Measurements from ENCODE around the gene GPBP1. TPM values are rescaled to one million over a fixed set of nuclear protein-coding genes. Genes with fewer than 3 reads are reported as not detected.

GPBP1 gene
- total and polyA plus RNA-seq, 8 donors: 23.4 to 54.0 (median 29.0) TPM

DNA sequence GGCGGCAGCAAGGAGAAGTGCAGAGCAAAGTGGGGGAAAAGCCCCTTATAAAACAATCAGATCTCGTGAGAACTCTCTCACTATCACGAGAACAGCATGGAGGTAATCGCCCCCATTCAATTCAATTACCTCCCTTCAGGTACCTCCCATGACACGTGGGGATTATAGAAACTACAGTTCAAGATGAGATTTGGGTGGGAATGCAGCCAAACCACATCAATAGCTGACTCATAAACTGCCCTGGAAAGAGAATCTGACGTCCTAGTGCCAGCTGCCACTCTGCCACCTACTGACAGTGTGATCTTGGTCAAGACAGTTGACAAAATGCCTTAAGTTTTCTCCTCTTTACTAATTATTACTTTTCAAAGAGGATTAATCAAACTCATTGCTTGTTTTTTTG is 128.3 kb downstream of the GPBP1 start:
- TF ChIP-seq, protein P1, sequence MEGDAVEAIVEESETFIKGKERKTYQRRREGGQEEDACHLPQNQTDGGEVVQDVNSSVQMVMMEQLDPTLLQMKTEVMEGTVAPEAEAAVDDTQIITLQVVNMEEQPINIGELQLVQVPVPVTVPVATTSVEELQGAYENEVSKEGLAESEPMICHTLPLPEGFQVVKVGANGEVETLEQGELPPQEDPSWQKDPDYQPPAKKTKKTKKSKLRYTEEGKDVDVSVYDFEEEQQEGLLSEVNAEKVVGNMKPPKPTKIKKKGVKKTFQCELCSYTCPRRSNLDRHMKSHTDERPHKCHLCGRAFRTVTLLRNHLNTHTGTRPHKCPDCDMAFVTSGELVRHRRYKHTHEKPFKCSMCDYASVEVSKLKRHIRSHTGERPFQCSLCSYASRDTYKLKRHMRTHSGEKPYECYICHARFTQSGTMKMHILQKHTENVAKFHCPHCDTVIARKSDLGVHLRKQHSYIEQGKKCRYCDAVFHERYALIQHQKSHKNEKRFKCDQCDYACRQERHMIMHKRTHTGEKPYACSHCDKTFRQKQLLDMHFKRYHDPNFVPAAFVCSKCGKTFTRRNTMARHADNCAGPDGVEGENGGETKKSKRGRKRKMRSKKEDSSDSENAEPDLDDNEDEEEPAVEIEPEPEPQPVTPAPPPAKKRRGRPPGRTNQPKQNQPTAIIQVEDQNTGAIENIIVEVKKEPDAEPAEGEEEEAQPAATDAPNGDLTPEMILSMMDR (IDR thresholded peaks at IDR 0.05): no peak
- no peak for FAIRE-seq
- Histone ChIP-seq H3K27me3 (no peaks in the 10 kb centered on the region), H3K9me3 (no peaks in the 10 kb centered on the region), H3K27ac (no peak overlapping the region), H3K36me3 (no peaks in the 10 kb centered on the region), H3K4me1 (peaks cover 0 to 6% (median 5%) of the 10 kb centered on the region in 3 donors), H3K4me3 (no peak overlapping the region)
- no peak for DNase-seq
- no peak for ATAC-seq
- 58 to 62% methylated on average over 6 of the region's 6 CpGs for WGBS, 2 donors
- intact Hi-C loops (cut with DNase I): loop anchor here in 1 of 3 donors (10.0 kb wide), 1 partner anchor 193 kb away; no protein-coding TSS in a partner anchor

DNA sequence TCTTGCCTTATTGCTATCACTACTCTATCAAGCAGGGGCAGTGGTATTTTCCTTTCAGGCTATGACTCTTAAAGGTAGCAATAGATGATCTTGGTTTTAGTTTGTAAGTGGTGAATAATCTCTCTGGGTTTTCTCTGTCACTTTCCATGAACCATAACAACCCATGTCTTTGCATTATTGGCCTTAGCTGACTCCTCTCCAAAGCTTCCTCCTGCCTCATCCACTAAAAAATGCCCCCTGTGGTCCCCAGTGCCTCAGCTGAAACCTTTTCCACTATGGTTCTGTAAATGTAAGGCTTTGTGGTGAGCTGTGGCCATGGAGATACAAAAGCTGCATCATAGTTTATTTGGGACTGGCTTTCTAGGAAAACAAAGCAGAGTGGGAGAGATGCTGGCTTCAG is 128.8 kb downstream of the GPBP1 start:
- DNase-seq (no peak), FAIRE-seq (no peak), ATAC-seq (no peak)
- Histone ChIP-seq H3K9me3 (no peaks in the 10 kb centered on the region), H3K4me1 (peaks cover 0 to 6% (median 5%) of the 10 kb centered on the region in 3 donors), H3K36me3 (no peaks in the 10 kb centered on the region), H3K27me3 (no peaks in the 10 kb centered on the region), H3K27ac (no peak overlapping the region), H3K4me3 (no peak overlapping the region)
- TF ChIP-seq, protein P1 (IDR thresholded peaks at IDR 0.05): no peak
- intact Hi-C loops (cut with DNase I): loop anchor here in 1 of 3 donors (10.0 kb wide), 1 partner anchor 192 kb away; no protein-coding TSS in a partner anchor

DNA sequence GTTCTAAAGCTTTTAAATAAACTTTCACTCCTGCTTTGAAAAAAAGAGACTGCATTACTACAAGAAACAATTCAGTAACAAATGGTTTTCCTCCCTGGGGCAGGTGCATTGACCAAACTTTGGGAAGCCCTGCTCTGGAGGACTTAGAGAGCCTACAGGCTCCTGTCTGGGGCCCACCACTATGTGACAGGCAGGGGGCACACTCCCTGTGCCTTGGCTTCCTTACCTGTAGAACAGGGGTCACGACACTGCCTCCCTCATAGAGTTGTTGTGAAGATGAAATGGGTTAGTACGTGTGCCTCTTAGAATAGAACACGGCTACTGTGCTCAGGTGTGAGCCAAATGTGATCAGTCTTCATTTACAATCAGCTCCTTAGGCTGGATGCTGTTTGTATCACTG is 130.1 kb downstream of the GPBP1 start:
- intact Hi-C loops (cut with DNase I): loop anchor here in 1 of 3 donors (10.0 kb wide), 1 partner anchor 191 kb away; no protein-coding TSS in a partner anchor
- 91 to 98% methylated on average over 3 of the region's 3 CpGs for WGBS, 2 donors

DNA sequence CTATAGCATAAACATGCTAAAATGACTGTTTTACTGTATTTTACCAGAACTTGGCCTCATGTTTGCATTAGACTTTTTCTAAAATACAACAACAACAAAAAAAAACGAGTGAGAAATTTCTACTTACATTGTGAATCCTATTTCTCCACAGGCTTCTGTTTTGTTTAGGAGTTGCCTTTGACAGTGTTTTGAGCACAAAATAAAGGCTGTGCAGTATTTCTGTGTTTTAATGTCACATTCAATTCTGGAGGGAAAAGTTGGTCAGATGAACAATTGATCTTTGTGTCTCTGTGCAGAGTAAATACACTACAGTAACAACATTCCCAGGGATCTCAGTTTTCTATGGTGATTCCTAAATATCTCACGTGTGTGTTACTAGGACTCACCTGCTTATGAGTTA is 131.1 kb downstream of the GPBP1 start:
- TF ChIP-seq, protein P1 (IDR thresholded peaks at IDR 0.05): no peak
- no peak for FAIRE-seq
- DNase-seq: no peak
- no peak for ATAC-seq
- Histone ChIP-seq H3K36me3 (no peaks in the 10 kb centered on the region), H3K27me3 (no peaks in the 10 kb centered on the region), H3K4me1 (no peaks in the 10 kb centered on the region), H3K9me3 (no peaks in the 10 kb centered on the region), H3K27ac (no peak overlapping the region), H3K4me3 (no peak overlapping the region)
- 42 to 70% methylated on average over 2 of the region's 2 CpGs for WGBS, 2 donors
- intact Hi-C loops (cut with DNase I): loop anchor here in 1 of 3 donors (10.0 kb wide), 1 partner anchor 190 kb away; no protein-coding TSS in a partner anchor

More for the DNA sequence above, 130.1 kb downstream of the GPBP1 start:
- no peak for ATAC-seq
- DNase-seq: no peak
- Histone ChIP-seq H3K27me3 (no peaks in the 10 kb centered on the region), H3K27ac (no peak overlapping the region), H3K36me3 (no peaks in the 10 kb centered on the region), H3K4me3 (no peak overlapping the region), H3K9me3 (no peaks in the 10 kb centered on the region), H3K4me1 (no peaks in the 10 kb centered on the region)
- TF ChIP-seq, protein P1 (IDR thresholded peaks at IDR 0.05): no peak
- no peak for FAIRE-seq

DNA sequence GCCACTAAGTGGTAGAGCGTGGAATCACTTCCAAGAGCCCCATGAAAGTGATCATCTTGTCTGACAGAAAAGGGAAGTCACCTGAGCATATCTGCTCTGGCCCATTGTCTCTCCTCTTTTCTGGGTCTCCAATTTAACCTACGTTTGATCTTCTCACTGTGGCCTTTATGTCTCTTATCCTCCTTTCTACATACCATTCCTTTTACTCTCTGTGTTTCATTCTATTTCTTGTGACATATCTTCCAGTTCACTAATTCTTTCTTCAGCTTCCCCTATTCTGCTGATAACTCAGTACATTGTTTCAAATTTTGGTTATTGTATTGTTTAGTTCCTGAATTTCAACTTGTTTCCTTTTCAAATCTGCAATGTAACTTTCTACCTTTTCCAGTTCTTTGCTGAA is 132.5 kb downstream of the GPBP1 start:
- no peak for ATAC-seq
- FAIRE-seq: no peak
- intact Hi-C loops (cut with DNase I): loop anchor here in 1 of 3 donors (10.0 kb wide), 1 partner anchor 188 kb away; no protein-coding TSS in a partner anchor
- 92 to 97% methylated on average over 2 of the region's 2 CpGs for WGBS, 2 donors
- no peaks in the 10 kb centered on the region for H3K27me3 ChIP-seq
- H3K36me3 ChIP-seq: no peaks in the 10 kb centered on the region
- peaks cover 0 to 1% (median 0%) of the 10 kb centered on the region in 3 donors for H3K4me1 ChIP-seq
- no peak overlapping the region for H3K27ac ChIP-seq
- H3K9me3 ChIP-seq: no peaks in the 10 kb centered on the region
- DNase-seq: no peak
- no peak overlapping the region for H3K4me3 ChIP-seq
- TF ChIP-seq, protein P1 (IDR thresholded peaks at IDR 0.05): no peak

Measured in pancreas (tissue), 10 donors.